Measurements from ENCODE around the gene RGMB.
"Not testable (repeated sequence)": the region's sequence is repeated elsewhere in the genome, so short reads cannot be mapped to it uniquely, and the experiment has no call there.

The RGMB gene
- 5.9 to 11.0 reads per million in 2 donors for total RNA-seq

GRCh38 chr5:98773464-98774191, at the start of gene RGMB:
Gene RGMB, plus strand, starts transcription at chr5:98773663. Its CDS starts 408 bp downstream, at chr5:98774071.
- peak; percentile 56 for DNase-seq

- no peak for DNase-seq
Measured at GRCh38 chr5:98726258-98726657, 47.2 kb upstream of the RGMB start.

DNA sequence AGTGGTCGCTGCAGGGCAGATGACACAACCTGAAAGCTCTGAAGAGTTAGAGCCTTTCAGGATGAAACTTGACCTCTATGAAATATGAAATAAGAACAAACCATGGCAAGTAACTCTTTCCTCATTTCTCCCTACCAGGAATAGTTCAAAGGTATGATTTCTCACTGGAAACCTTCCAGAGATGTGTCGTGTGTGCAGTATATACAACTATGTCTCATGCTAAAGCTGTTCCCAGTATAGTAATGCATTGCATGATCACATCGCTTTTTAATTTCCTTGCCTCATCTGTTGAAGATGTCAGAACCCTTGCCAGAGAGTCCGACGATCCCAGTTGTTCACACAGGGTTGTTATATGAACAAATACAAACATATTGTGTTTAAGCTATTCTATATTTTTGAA, 45.8 kb upstream of the RGMB start:
- DNase-seq: no peak

DNA sequence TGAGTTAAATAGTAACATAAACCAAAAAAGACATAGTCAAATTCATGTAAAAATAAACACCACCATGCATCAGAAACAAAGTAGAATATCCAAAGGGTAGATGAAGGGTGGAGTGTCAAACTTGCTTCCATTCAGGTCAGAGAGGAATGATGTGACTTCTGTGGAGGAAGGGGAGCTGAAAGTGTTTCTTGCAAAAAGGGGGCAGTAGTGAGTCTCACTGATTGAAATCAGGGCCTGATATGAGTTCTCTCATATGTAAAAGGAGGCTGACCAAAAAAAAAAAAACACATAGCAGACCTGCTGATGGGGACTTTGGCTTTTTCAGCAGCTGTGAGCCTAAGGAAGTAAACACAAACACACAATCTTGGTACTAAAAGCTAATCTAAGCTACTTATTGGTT, 38.8 kb upstream of the RGMB start:
- DNase-seq: no peak

DNA sequence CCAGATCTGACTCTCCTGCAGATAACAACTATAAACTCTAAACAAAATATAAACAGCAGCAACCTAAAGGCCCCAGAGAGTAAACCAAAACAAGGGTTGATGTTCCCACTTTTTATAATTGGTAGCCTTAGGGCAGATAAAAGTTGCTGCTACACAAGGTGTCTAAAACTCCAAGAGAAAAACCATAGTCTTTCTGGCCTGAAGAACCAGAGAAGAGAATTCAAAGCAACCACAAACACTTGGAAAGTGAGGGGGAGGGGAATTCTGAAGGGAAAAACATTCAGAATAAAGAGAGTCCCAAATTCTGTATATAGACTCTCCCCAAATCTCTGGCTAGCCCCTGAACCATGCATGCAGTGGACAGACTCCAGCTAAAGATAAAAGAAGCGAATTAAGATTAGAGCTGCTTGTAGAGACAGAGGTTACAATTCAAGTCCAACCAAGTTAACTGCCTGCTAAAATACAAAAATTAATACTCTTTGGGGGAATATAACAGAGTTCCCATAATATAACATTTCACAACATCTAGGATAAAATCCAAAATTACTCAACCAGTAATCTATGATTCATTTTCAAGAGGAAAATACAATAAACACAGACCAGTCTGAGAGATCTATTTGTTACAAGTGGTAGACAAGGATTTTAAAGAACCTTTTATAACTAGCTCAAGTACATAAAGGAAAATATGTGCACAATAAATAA, 37.5 kb upstream of the RGMB start:
- no peak for DNase-seq

GRCh38 chr5:98736753-98737152, 36.7 kb upstream of the RGMB start:
- no peak for DNase-seq

GRCh38 chr5:98737441-98737840, 36.0 kb upstream of the RGMB start:
- DNase-seq: not testable (repeated sequence)

GRCh38 chr5:98738481-98739149, 34.8 kb upstream of the RGMB start:
- not testable (repeated sequence) for DNase-seq

GRCh38 chr5:98741926-98742325, 31.5 kb upstream of the RGMB start:
- no peak for DNase-seq

DNA sequence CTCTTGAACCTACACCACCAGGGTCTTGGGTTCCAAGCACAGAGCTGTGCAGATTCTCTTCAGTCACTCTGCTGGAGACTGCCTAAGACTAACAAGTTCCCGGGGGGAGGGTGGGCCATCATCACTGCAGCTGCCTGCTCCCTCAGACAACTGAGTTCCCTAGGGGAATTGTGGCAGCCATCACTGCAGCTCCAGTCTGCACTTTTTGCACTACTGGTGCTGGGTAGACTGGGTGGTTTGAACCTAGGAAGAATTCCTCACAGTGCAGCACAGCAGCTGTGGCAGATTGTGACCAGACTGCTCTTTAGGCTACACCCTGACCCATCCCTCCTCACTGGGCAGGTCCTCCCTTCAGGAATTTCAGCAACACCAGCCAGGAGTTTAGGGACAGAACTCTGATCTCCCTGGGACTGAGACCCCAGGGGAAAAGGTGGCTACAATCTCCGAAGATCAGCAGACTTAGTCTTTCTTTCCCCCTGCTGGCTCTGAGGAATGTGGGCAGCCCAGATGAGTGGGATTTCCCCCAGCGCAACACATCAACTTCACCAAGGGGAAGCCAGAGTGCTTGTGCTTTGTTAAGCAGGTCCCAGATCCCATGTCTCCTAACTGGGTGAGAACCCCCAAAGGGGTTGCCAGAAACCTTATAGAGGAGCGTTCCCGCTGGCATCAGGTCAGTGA, 30.9 kb upstream of the RGMB start:
- DNase-seq: no peak

- not testable (repeated sequence) for DNase-seq
Measured at GRCh38 chr5:98748259-98748658, 25.2 kb upstream of the RGMB start.

DNA sequence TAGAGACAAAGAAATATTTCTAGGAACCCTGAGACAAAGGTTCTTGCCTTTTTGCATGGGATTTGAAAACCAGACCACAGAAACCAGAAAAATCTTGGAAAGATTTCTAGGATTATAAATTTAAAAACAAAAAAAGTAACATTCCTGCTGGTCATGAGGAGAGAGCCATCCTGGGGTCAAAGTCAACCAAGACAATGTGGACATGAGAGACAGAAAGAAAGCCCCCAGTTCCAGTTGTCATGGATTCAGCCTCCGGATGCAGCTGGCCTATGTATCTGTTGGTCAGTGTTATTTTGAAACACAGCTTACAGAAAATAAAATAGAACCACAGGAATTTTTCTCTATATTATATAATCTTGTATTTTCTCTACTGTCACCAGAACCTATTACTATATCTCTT, 24.4 kb upstream of the RGMB start:
- DNase-seq: no peak

DNA sequence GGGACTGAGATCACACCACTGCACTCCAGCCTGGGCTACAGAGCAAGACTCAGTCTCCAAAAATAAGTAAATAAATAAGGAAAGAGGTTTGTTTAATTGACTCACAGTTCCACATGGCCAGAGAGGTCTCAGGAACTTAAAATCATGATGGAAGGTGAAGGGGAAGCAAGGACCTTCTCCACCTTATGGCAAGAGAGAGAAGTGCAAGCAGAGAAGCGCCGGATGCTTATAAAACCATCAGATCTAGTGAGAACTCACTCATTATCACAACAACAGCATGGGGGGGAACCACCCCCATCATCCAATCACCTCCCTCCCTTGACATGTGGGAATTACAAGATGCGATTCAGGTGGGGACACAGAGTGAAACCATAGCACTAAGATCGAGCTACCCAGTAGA, 22.8 kb upstream of the RGMB start:
- no peak for DNase-seq

DNA sequence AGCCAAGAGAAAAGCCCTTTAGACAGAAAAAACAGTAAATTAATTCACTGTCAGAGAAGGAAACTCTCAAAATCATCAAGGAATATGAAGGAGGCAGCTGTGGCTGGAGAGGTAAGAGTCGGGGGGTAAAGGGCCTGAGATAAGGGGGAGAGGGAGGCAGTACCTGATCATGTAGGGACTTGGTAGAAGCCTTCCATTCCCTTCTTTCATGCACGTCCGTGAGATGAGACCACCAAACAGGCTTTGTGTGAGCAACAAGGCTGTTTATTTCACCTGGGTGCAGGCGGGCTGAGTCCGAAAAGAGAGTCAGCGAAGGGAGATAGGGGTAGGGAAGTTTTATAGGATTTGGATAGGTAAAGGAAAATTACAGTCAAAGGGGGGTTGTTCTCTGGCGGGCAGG, 21.1 kb upstream of the RGMB start:
- not testable (repeated sequence) for DNase-seq

DNA sequence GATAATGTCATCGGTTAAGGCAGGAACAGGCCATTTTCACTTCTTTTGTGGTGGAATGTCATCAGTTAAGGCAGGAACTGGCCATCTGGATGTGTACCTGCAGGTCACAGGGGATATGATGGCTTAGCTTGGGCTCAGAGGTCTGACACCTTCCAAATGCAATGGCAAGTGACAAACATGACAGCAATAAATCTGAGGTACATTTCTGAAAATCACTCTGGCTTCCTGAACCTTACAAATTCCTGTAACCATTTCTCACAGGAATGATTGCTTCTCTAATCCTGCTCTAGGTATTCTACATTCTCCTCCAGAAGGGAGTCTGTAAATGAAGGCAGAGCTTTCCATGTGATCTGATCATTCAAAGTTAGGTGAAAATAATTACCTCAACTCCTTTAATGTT, 20.7 kb upstream of the RGMB start:
- DNase-seq: not testable (repeated sequence)

DNA sequence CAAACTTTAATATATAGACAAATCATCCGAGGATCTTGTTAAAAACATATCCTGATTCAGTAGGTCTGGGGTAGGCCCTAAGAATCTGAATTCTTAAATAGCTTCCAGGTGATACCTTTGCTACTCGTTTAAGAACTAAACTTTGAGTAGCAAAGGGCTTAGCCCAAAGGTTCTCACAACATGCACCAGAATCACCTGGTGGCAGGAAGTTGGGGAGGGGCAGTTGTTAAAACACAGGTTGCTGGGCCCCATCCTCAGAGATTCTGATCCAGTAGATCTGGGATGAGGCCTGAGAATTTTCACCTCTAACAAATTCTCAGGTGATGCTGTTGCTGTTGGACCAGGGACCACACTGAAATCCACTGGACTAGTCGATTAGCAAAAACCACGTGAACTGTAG, 20.0 kb upstream of the RGMB start:
- DNase-seq: no peak

DNA sequence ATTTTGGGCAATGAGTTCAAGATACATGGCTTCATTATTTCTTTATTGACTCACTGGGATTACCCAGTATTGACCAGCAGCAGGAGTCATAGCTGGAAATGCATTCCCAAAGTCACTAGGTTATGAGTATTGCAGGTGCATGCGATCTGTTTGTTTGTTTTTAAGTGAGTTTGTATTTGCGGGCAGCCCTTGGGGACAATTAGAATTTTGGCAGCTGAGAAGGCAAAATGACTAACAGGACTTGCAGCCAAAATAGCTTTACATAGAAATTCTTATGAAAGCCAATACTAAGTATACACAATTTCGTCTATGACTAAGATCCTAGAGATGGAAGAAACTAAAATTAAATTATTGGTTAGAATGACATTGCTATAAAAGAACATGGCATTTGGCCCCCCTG, 18.1 kb upstream of the RGMB start:
- DNase-seq: no peak

DNA sequence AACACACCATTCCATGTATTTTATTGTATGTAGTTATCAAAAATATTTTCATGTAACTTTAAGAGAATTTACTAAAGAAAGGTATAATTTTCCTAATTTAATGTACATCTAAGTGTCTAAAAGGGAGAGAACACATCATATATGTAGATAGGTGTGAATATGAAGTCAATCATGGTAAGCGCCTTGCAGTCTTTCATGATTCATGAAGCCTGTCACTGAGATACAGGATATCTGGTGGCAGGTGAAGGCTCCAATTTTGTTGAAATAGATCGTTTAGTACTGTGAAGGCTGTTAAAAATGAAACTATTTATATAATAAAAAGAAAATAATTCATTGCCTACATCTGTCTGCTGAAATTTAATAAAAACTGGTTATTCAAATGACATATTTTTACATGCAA, 15.5 kb upstream of the RGMB start:
- DNase-seq: no peak

DNA sequence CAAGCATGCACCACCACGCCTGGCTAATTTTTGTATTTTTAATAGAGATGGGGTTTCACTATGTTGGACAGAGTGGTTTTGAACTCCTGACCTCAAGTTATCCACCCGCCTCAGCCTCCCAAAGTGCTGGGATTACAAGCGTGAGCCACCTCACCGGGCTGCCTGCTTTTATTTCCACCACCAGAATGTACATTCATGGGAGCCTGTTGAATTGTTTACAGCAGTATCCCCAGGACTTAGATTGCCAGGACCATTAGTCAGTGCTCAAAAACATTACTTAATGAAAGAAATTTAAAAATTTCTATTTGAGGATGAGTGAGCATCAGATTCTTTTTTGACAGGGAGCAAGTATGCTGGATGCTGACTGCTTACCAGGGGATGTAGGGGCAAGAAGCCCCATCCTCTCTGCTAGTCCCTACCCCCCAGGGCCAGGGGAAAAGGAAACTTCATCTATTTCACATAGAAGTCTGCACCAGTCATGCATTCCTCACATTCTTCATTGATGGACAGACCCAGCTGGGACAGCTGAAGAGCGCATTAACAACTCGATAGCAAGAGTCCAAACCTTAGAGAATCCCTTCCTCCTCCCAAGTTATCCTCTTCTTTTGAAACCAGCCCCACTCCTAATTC, 10.3 kb upstream of the RGMB start:
- no peak for DNase-seq

GRCh38 chr5:98765815-98766214, 7.6 kb upstream of the RGMB start:
- no peak for DNase-seq

DNA sequence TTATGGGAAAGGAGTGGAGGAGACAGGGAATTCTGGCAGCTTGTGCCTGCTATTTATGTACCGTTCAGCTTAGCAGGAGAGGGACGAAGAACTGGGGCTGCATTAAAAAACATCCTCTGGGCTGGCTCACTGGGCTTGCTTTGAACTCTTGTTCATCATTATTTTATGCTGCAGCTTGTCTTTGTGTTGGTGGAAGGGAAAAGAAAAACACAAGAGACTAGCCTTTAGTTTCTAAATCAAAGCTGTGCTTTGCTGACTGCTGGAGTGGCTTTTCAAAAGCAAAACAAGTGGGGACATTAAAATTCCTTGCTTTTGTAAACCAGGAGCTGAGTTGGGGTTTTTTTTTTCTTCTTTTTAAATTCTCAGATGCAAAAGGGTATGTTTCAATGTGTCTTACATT, 5.9 kb upstream of the RGMB start:
- DNase-seq: no peak

GRCh38 chr5:98768160-98768959, 5.1 kb upstream of the RGMB start:
- no peak for DNase-seq
